CD14-positive monocyte (primary cell): ENCODE measurements around the gene FAM53B. TPM values are rescaled to one million over a fixed set of nuclear protein-coding genes. Genes with fewer than 3 reads are reported as not detected.

ENCODE experiments used
- DNase-seq, 3 donors: peaks; one replicate each; pipeline ENCODE4 v3.0.0-alpha.2; 2011 to 2022
- H2AFZ ChIP-seq: 2 replicates; pipeline ENCODE4 v1.6.0; 2012; ENCODE audit warnings: mild to moderate bottlenecking, low read depth, low read length, inconsistent platforms; ENCODE audit not compliant: insufficient read depth, poor library complexity, severe bottlenecking
- H3K27ac ChIP-seq, 2 donors: 1 replicate in 1 of 2; 2 replicates in 1 of 2; pipeline ENCODE4 v1.5.1; 2012 to 2013; ENCODE audit warnings: low read length in 2 of 2, control low read depth in 1 of 2, inconsistent platforms in 1 of 2, low read depth in 1 of 2, mild to moderate bottlenecking in 1 of 2
- H3K27me3 ChIP-seq, 2 donors: one replicate each; pipeline versions ENCODE4 v1.6.0 to v1.6.1; 2011 to 2013; ENCODE audit warnings: low read length in 2 of 2; ENCODE audit not compliant: control insufficient read depth in 2 of 2, insufficient read depth in 2 of 2
- H3K36me3 ChIP-seq, 2 donors: replicated peaks in 1 of 2; 1 replicate in 1 of 2; 2 replicates in 1 of 2; pipeline versions ENCODE4 v1.5.1 to v1.6.1; 2012 to 2013; ENCODE audit warnings: low read length in 2 of 2, control low read depth in 1 of 2, inconsistent platforms in 1 of 2, mild to moderate bottlenecking in 1 of 2; ENCODE audit not compliant: insufficient read depth in 2 of 2, control insufficient read depth in 1 of 2
- H3K4me1 ChIP-seq, 2 donors: 1 replicate in 1 of 2; 2 replicates in 1 of 2; pipeline versions ENCODE4 v1.5.1 to v1.6.1; 2012 to 2013; ENCODE audit warnings: low read length in 2 of 2, control low read depth in 1 of 2, inconsistent platforms in 1 of 2, mild to moderate bottlenecking in 1 of 2, moderate library complexity in 1 of 2; ENCODE audit not compliant: insufficient read depth in 2 of 2, control insufficient read depth in 1 of 2
- H3K4me2 ChIP-seq: replicated peaks from 2 replicates; pipeline ENCODE3; 2012; ENCODE audit warnings: low read length, moderate library complexity, mild to moderate bottlenecking; ENCODE audit not compliant: poor library complexity, severe bottlenecking; ENCODE audit errors: extremely low read depth
- H3K4me3 ChIP-seq, 3 experiments: fragments of 200-600 bp in 1 of 3; sonication (generic) in 1 of 3; replicated peaks in 1 of 3; 1 replicate in 2 of 3; 2 replicates in 1 of 3; pipeline ENCODE4 v1.5.1; 2011 to 2013; ENCODE audit warnings: low read length in 3 of 3, mild to moderate bottlenecking in 3 of 3, control low read depth in 2 of 3, low read depth in 2 of 3, inconsistent platforms in 1 of 3, moderate library complexity in 1 of 3
- H3K79me2 ChIP-seq: 2 replicates; pipeline ENCODE4 v1.6.0; 2012; ENCODE audit warnings: mild to moderate bottlenecking, control low read depth, inconsistent platforms, low read length, moderate library complexity; ENCODE audit not compliant: insufficient read depth
- H3K9ac ChIP-seq: 2 replicates; pipeline ENCODE4 v1.6.0; 2017; ENCODE audit warnings: low read length, mild to moderate bottlenecking; ENCODE audit not compliant: insufficient read depth, poor library complexity, severe bottlenecking
- H3K9me3 ChIP-seq, 2 donors: replicated peaks in 1 of 2; 1 replicate in 1 of 2; 2 replicates in 1 of 2; pipeline versions ENCODE4 v1.5.1 to v1.6.1; 2012 to 2013; ENCODE audit warnings: low read length in 2 of 2, control low read depth in 1 of 2; ENCODE audit not compliant: control insufficient read depth in 1 of 2, insufficient read depth in 1 of 2
- H4K20me1 ChIP-seq: 2 replicates; pipeline ENCODE4 v1.6.0; 2012; ENCODE audit warnings: mild to moderate bottlenecking, low read length, control low read depth, moderate library complexity; ENCODE audit not compliant: insufficient read depth
- H3K27ac Mint-ChIP-seq, 7 donors: one replicate each; pipeline ENCODE4 v1.8.0; 2020; ENCODE audit warnings: mild to moderate bottlenecking in 7 of 7, mixed read lengths in 7 of 7, moderate library complexity in 6 of 7, inconsistent platforms in 2 of 7
- H3K27me3 Mint-ChIP-seq, 3 donors: one replicate each; pipeline ENCODE4 v1.8.0; 2021 to 2022; ENCODE audit warnings: low read depth in 3 of 3, mild to moderate bottlenecking in 3 of 3, mixed read lengths in 3 of 3, moderate library complexity in 3 of 3, inconsistent platforms in 1 of 3
- H3K36me3 Mint-ChIP-seq, 2 donors: one replicate each; pipeline ENCODE4 v1.8.0; 2020; ENCODE audit warnings: mixed read lengths in 2 of 2, inconsistent platforms in 1 of 2, mild to moderate bottlenecking in 1 of 2
- H3K4me1 Mint-ChIP-seq: one replicate; pipeline ENCODE4 v1.8.0; 2020; ENCODE audit warnings: mild to moderate bottlenecking, mixed read lengths
- H3K4me3 Mint-ChIP-seq, 2 donors: one replicate each; pipeline ENCODE4 v1.8.0; 2020; ENCODE audit warnings: mild to moderate bottlenecking in 2 of 2, mixed read lengths in 2 of 2, moderate library complexity in 1 of 2
- H3K9me3 Mint-ChIP-seq, 7 donors: one replicate each; pipeline ENCODE4 v1.8.0; 2020 to 2022; ENCODE audit warnings: mixed read lengths in 7 of 7, mild to moderate bottlenecking in 6 of 7, moderate library complexity in 6 of 7, inconsistent platforms in 2 of 7
- CTCF ChIP-seq: fragments of 200-600 bp; IDR thresholded peaks from one replicate; pipeline ENCODE4 v1.8.0; 2022; ENCODE audit warnings: antibody characterized with exemption, mild to moderate bottlenecking
- WGBS: methylation state at CpG from one replicate; pipeline ENCODE4 v1.1.5; 2013; ENCODE audit warnings: missing lambda C conversion rate; ENCODE audit not compliant: insufficient coverage; 5-methylcytosine and 5-hydroxymethylcytosine counted together
- intact Hi-C, 2 donors: fragments of 100-400 bp; cut with micrococcal nuclease; formaldehyde crosslinking; loops; one replicate each; pipeline versions ENCODE4 v1.15.0 to v1.15.1; 2023
- polyA plus RNA-seq, 3 donors: library from polyadenylated mRNA; depleted of rRNA in 1 of 3; unstranded in 2 of 3; stranded (reverse) in 1 of 3; fragments of 300-500 nt in 2 of 3; fragments of >200 nt in 1 of 3; fragmentation: Illumina TruSeq in 2 of 3; gene quantifications; 1 replicate in 2 of 3; 2 replicates in 1 of 3; pipeline ENCODE4 v1.2.3, GENCODE V29; 2012 to 2021

The FAM53B gene
- polyA plus RNA-seq, 3 donors: 5.8 to 23.3 (median 12.6) TPM

- H3K4me3 Mint-ChIP-seq: no peak overlapping the region
- intact Hi-C loops: loop anchor here in 1 of 2 donors (5.0 kb wide), 1 partner anchor 43 kb away; no protein-coding TSS in a partner anchor
- peak overlapping the region in 1 of 2 donors; percentile 40 for H3K27ac ChIP-seq
Measured at GRCh38 chr10:124689911-124690498, 54.2 kb downstream of the FAM53B start.

More at GRCh38 chr10:124689911-124690498, 54.2 kb downstream of the FAM53B start:
- Mint-ChIP-seq H3K36me3 (peaks cover 78 to 80% of the 10 kb centered on the region in 2 donors), H3K9me3 (no peaks in the 10 kb centered on the region), H3K4me1 (peaks cover 34% of the 10 kb centered on the region), H3K27ac (peak overlapping the region in 3 of 7 donors; percentile 23 to 64 (median 59)), H3K27me3 (peaks cover 0 to 1% (median 0%) of the 10 kb centered on the region in 3 donors)
- H3K9me3 ChIP-seq: no peaks in the 10 kb centered on the region
- no peak overlapping the region for H3K9ac ChIP-seq
- no peak for TF ChIP-seq CTCF
- H4K20me1 ChIP-seq: peaks cover 21% of the 10 kb centered on the region
- 95% methylated on average over 9 of the region's 11 CpGs for WGBS
- no peak overlapping the region for H2AFZ ChIP-seq
- peaks cover 31 to 34% of the 10 kb centered on the region in 2 donors for H3K4me1 ChIP-seq
- no peak overlapping the region for H3K4me2 ChIP-seq
- peaks cover 51% of the 10 kb centered on the region for H3K79me2 ChIP-seq
- no peak overlapping the region for H3K4me3 ChIP-seq
- peak in 1 of 3 donors; percentile 30 for DNase-seq
- H3K27me3 ChIP-seq: no peaks in the 10 kb centered on the region
- peaks cover 45 to 69% of the 10 kb centered on the region in 2 donors for H3K36me3 ChIP-seq
